CD4-positive, alpha-beta T cell treated with Interleukin-6 for 4 hours (primary cell): Measurements from ENCODE around the gene SCARB1.

Source experiments
- DNase-seq: peaks from one replicate; pipeline ENCODE4 v3.0.0-alpha.2; 2020; ENCODE audit warnings: mixed read lengths

SCARB1 gene

DNA sequence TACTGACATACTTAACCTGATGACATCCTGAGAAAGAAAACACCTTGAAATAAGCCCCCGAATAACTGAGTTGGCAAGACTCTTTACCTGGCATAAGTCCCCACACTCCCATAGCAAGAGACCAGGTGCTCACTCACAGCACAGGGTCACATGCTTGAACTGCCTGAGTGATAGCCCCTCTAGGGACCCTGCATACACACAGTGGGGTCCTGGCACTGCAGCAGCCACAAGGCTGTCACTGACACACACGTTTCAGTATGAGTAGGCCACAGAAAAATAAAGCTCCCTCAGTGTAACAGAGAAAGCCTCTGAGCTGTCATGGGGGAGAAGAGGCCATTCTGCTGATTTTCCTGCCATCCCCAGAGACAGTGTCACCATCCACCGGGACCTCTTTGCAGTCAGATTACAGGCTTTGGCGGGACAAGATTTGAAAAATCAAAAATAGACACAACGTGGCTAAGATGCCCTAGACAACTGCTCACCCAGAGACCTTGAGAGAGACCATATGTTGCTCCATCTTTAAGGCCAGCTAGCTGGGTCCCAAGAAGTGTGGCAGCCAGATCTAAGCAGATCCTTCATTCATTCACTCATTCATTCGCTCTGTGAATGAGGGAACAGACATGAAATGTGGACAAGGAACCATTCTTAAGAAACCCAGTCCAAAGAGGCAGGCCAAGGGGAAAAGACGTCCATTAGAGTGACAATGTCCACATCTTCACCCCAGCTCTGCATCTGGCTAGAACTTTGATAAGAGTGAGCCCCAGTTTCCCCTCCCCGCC is 1.6 kb downstream of the SCARB1 start:
- no peak for DNase-seq

GRCh38 chr12:124861492-124861891 is 2.2 kb downstream of the SCARB1 start:
- no peak for DNase-seq

DNA sequence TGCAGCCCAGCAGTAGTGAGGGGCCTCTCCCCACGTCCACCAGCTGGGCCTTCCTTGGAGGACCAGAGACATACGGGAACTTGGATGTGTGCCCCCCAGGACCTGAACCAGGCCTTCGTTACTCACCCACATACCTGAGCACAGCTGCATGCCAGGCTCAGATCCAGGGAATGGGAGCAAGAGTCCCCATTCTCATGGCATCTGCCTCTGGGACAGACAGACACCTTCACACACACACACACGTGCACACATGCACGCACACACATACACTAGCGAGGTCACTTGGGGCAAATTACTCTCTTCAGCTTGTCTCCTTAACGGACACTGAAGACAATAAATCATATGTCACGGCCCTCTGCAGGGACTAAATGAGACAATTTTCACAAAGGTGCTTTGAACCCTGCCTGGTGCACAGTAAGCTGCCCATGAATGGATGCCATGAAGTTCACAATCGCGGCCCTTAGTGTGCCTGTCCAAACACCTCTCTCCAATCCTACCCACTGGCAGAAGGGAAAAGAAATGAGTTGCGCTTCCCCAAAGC is 5.7 kb downstream of the SCARB1 start:
- DNase-seq: no peak

- DNase-seq: no peak
Observed at GRCh38 chr12:124856842-124857178, 6.9 kb downstream of the SCARB1 start.

- DNase-seq: no peak
Observed at GRCh38 chr12:124856132-124856841, 7.4 kb downstream of the SCARB1 start.

- DNase-seq: no peak
Observed at GRCh38 chr12:124855275-124855957, 8.2 kb downstream of the SCARB1 start.

GRCh38 chr12:124854637-124855184 is 9.0 kb downstream of the SCARB1 start:
- no peak for DNase-seq

DNA sequence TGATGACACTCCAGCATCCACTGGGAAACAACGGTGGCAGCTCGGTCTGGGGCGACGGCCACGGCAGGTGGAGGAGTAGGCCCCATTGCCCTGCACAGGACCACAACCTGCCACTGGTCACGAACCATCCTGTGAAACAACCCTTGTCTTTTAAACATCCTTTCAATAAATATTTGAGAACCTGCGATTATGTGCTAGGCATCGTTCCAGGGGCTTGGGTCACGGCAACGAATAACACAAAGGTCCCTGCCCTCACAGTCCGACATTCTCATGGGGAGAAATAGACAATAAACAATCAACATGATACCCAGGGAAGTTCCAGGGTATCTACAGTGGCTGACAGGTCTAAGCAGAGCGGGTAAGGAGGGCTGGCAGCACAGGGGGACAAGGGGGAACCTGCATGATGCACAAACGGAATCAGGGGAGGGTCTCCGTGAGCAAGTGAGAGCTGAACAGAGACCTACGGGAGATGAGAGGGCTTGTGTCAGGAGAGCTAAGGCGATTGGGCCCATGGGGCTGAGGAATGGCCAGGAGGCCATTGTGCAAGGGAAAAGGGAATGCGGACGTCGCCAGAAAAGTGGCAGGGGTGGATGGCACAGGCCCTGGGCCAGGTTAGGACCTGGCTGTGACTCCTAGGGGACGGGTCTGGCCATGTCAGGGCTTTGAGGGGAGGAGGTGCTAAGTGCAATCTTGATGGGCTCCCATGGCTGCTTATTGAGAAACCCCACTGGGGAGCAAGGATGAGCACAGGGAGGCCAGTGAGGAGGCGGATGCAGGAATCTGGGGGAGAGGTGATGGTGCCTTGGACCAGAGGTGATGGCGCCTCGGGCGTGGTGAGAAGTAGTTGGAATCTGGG is 9.7 kb downstream of the SCARB1 start:
- no peak for DNase-seq

DNA sequence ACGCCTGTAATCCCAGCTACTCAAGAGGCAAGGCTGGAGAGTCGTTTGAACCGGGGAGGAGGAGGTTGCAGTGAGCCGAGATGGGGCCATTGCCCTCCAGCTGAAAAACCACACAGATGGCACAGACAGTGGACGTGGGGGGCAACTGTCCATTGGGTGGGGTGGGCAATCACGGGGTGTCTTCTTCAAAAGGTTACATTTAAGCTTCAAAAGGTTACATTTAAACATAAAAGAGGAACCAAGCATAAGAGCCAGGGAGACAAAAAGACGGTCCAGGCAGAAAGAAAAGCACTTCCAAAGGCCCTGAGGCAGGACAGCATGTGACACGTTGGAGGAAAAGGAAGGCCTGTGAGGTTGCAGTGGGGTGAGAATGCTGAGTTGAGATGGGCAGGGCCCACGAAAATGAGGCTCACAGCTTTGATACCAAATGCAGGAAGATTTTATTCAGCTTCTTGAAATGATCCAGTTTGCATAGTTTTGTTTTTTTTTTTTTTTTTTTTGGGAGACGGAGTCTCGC is 10.7 kb downstream of the SCARB1 start:
- no peak for DNase-seq

DNA sequence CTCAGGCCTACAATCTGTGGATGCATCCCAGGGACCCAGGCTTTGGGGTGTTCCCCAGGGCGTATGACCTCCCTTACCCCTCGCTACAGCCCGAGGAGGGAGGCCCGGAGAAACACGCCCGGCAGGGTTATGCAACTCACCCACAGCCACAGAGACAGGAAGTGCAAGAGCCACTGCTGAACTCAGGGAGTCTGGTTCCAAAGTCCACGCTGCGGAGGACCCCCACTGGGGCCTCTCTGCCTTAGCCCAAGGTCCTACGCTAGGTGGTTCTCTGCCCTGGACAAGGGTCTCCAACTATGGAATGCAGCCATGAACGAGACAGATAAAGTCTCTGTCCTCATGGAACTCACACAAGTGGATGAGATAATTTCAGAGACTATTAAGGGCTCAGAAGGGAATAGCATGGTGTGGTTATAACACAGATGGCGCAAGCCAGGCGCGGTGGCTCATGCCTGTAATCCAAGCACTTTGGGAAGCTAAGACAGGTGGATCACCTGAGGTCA is 11.3 kb downstream of the SCARB1 start:
- no peak for DNase-seq

- DNase-seq: no peak
Observed at GRCh38 chr12:124851342-124851741, 12.3 kb downstream of the SCARB1 start.

GRCh38 chr12:124849382-124849781 is 14.3 kb downstream of the SCARB1 start:
- DNase-seq: no peak

DNA sequence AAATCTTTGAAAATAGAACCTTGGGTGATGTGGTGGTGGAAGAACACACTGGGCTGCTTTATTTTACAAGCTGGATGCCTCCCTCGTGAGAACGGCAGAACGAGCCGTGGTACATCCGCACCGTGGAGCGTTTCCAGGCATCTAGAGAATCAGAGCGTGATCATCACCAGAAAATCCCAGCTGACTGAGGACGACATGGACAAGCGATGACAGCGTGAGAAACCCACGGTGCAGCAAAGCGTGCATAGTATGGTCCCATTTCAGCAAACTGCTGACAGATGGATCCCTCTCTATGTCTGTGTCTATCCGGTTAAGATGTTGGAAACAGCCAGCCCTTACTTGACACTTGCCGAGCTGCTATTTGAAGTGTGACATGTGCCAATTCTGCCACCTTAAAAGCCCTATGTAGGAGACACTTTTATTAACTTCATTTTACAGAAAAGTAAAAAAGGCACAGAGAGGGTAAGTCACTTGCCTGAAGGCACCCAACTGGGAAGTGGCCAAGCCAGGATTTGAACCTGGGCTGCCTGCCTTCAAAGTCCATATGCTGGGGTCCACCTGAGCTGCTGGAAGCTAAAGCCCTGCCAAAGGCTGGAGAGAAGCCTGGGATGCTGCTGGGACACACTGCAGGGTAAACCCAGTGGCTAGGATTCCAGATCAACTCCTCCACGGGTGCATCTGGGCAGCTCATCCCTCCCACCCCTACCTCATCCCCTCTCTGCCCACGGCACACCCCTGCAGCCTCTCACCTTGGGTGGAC is 14.9 kb downstream of the SCARB1 start:
- DNase-seq: no peak

DNA sequence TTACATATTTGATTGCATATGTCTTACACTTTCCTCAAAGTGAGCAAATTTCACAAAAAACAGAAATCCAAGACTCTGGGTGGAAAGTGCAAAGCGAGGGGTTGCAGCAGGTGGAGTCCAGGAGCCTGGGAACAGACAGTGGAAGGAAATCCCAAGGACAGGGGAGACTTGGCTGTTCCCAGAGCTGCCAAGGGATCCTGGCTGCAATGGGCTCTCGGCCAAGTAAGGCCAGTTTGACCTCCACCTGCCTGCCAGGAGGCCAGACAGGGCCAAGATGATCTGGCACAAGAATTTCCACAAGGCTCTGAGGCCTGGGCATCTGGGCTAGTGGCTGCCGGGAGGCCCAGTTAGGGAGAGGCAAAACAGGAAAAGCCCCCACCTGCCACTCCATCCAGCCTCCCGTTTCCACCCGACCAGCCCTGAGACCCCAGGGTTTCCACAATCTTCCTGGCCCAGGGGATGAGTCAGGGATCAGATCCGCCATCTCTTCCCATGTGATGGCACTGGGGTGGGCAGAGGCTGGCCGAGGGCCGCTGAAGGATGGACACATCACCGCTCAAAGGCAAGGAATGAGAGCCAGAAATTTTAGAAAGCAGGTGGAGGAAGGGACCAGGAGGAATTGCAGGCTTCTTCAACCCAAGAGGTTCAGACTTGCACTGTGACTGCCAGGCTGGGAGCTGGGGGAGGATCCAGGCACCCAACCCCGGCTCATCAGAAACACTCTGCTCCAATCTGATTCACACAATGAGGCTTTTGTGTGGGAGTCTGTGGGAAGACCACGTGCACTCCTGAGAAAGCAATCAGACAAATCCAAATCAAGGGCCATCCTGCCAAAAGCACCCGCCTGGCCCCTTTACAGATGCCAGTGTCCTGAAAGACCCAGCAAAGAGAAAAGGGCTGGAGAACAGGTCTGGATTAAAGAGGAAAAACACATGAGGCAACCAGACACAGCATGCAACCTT is 16.3 kb downstream of the SCARB1 start:
- no peak for DNase-seq

- DNase-seq: no peak
Observed at GRCh38 chr12:124844411-124845397, 19.0 kb downstream of the SCARB1 start.

DNA sequence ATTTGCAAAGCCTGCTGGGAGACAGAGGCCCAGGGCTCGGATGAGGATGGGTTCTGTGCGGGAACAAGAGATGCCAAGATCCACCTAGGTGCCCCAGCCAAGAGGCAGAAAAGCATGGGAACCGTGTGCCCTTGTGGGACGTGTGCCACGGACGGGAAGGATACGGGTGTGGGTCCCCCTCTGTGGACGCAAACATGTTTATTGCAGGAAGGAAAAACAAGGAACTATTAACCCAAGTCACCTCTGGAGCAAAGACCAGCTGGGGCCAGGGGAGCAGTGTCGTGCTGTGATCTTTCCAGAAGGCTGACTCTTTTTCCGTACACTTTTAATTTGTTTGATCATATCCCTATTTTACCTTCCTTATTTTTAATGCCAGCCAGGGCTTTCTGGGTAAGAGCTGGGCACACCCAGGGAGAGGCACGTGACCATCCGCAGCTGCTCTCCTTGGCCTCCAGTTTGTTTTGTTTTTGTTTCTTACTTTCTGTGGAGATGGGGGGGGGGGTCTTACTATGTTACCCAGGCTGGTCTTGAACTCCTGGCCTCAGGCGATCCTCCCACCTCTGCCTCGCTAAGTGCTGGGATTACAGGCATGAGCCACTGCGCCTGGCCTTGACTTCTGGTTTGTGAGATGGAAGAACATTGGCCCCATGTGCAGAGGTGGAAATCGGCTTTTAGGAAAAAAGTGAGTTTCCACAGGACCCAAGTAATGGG is 20.7 kb downstream of the SCARB1 start:
- DNase-seq: no peak

GRCh38 chr12:124842073-124842749 is 21.5 kb downstream of the SCARB1 start:
- no peak for DNase-seq
